ENCODE data around the gene DCTPP1. TPM values are rescaled to one million over a fixed set of nuclear protein-coding genes. Genes with fewer than 3 reads are reported as not detected.

The DCTPP1 gene
- total and polyA plus RNA-seq, 2 of the 13 experiments (the other 11 are each of a cell fraction or from before 2014, with no cell fraction given), result 54.8 to 74.4 TPM

DNA sequence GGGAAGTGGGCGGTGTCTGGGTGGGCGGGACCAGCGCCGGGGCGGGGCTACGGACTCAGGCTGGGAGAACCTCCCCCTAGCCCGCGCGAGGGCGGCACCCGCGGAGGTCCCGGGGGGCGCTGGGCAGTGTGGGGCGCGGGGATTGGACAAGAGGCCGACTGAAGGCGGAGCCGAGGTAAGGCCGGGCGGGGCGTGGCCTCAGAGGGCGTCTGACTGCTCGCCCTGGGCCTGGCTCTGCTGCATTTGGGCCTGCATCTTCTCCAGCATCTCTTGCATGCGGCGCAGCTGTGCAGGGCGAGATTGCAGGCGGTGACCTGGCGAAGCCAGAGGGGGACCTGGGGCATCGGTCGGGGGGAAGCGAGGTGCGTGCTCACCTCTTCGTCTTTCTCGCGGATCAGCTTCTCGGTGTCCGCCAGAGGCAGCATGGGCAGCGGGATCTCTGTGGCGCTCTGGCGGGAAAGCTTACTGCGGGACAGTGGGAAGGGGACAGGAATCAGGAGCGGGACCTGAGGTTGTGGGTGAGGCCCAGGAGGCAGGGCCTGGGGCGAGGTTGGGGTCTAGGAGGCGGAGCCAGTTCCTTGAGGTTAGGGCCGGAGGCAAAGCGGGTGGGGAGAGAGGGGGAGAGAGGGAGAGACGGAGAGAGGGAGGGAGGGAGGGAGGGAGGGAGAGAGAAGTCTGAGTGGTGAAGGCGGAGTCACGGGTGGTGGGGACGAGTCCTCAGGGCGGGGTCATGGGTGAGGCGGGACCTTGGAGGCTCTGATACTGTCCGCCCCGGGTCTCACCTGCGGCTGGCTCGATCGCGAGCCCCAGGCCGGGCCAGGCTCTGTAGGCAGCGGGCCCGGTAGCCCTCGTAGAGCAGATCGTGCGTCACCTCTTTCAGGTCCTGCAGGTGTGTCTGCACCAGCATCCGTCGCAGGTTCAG is 51.3 kb downstream of the DCTPP1 start (continued):
- peak; percentile 94 for TF ChIP-seq ZNF276 (CRISPR knock-in tag; IDR thresholded peaks at IDR 0.05; ENCODE audit: low read depth)
- TF ChIP-seq, protein P1, sequence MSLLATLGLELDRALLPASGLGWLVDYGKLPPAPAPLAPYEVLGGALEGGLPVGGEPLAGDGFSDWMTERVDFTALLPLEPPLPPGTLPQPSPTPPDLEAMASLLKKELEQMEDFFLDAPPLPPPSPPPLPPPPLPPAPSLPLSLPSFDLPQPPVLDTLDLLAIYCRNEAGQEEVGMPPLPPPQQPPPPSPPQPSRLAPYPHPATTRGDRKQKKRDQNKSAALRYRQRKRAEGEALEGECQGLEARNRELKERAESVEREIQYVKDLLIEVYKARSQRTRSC (CRISPR knock-in tag; IDR thresholded peaks at IDR 0.05; ENCODE audit: low read depth), result peak; percentile 78; the same call in 1 of the 2 replicates
- TF ChIP-seq, protein P2, sequence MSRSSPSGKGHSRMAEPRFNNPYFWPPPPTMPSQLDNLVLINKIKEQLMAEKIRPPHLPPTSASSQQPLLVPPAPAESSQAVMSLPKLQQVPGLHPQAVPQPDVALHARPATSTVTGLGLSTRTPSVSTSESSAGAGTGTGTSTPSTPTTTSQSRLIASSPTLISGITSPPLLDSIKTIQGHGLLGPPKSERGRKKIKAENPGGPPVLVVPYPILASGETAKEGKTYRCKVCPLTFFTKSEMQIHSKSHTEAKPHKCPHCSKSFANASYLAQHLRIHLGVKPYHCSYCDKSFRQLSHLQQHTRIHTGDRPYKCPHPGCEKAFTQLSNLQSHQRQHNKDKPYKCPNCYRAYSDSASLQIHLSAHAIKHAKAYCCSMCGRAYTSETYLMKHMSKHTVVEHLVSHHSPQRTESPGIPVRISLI (CRISPR knock-in tag; IDR thresholded peaks at IDR 0.05; ENCODE audit: borderline replicate concordance), result peak; percentile 74; the same call in 1 of the 2 replicates
- peak; percentile 47; the same call in 1 of the 2 replicates for TF ChIP-seq ATF3 (CRISPR knock-in tag; IDR thresholded peaks at IDR 0.05)
- peak; percentile 24; the same call in 1 of the 2 replicates for TF ChIP-seq NCOR1 (IDR thresholded peaks at IDR 0.05; ENCODE audit: borderline replicate concordance, low read length)
- TF ChIP-seq TIGD3 (CRISPR knock-in tag; IDR thresholded peaks at IDR 0.05; ENCODE audit: borderline replicate concordance), result no peak
- peak; percentile 99 for TF ChIP-seq ZFX (CRISPR knock-in tag; IDR thresholded peaks at IDR 0.05; ENCODE audit: low read depth)
- peak; percentile 53 for TF ChIP-seq ATF7-NPFF (CRISPR knock-in tag; IDR thresholded peaks at IDR 0.05; ENCODE audit: low read depth)
- no peak for TF ChIP-seq ARID3A (IDR thresholded peaks at IDR 0.05; ENCODE audit: low read depth, low read length)
- TF ChIP-seq ZBTB7A (CRISPR knock-in tag; IDR thresholded peaks at IDR 0.05), result peak; percentile 92
- no peak; the same call in 1 of the 2 replicates for TF ChIP-seq ZNF142 (CRISPR knock-in tag; IDR thresholded peaks at IDR 0.05)
- peak; percentile 8; the same call in 1 of the 2 replicates for TF ChIP-seq FOSL2 (CRISPR knock-in tag; IDR thresholded peaks at IDR 0.05)
- peak; percentile 93 for TF ChIP-seq ZNF782 (CRISPR knock-in tag; IDR thresholded peaks at IDR 0.05; ENCODE audit: borderline replicate concordance)

Data from HepG2 (cell line).